Fibroblast of skin of abdomen (primary cell): ENCODE data around the gene ZNF722. TPM values are rescaled to one million over a fixed set of nuclear protein-coding genes. Genes with fewer than 3 reads are reported as not detected.
"Not testable (repeated sequence)": the region's sequence is repeated elsewhere in the genome, so short reads cannot be mapped to it uniquely, and the experiment has no call there.

ENCODE experiments used
- DNase-seq: peaks from one replicate; pipeline ENCODE4 v3.0.0-alpha.2; 2013
- polyA plus RNA-seq, 2 experiments: library from polyadenylated mRNA; unstranded; fragments of 120-200 nt; gene quantifications; one replicate each; pipeline ENCODE4 v1.2.1, GENCODE V29; 2013; ENCODE audit not compliant: insufficient read length in 2 of 2

ZNF722 gene
- not detected for polyA plus RNA-seq (2013, experiment 1 of 2; ENCODE audit: insufficient read length)
- polyA plus RNA-seq (2013, experiment 2 of 2; ENCODE audit: insufficient read length): not detected

- no peak for DNase-seq
Observed at GRCh38 chr7:63998549-63998948, at the start of gene ZNF722. Gene ZNF722 (plus strand): TSS chr7:63998849. CDS start chr7:63998962, 113 bp downstream.

GRCh38 chr7:63953181-63953580, 45.5 kb upstream of the ZNF722 start:
- no peak for DNase-seq

- no peak for DNase-seq
Observed at GRCh38 chr7:63968629-63969028, 30.0 kb upstream of the ZNF722 start.

- not testable (repeated sequence) for DNase-seq
Observed at GRCh38 chr7:64015496-64015895, 16.8 kb downstream of the ZNF722 start.

- DNase-seq: no peak
Observed at GRCh38 chr7:64035388-64035787, 36.7 kb downstream of the ZNF722 start.

GRCh38 chr7:64037095-64037494, 38.4 kb downstream of the ZNF722 start:
- no peak for DNase-seq

- no peak for DNase-seq
Observed at GRCh38 chr7:64045301-64046040, 46.8 kb downstream of the ZNF722 start, which contains the start of gene ZNF727. Gene ZNF727 (plus strand): TSS chr7:64045434. CDS start chr7:64045622, 188 bp downstream.

GRCh38 chr7:64046041-64046389, 47.4 kb downstream of the ZNF722 start:
- no peak for DNase-seq
